BLaER1 (cell line): ENCODE measurements around the gene GOLIM4.

ENCODE experiments used
- H3K27ac ChIP-seq: shearing (Covaris generic); formaldehyde crosslinking; 2 replicates; pipeline ENCODE4 v1.8.1; 2022
- H3K27me3 ChIP-seq: shearing (Covaris generic); formaldehyde crosslinking; 2 replicates; pipeline ENCODE4 v1.8.1; 2022
- H3K36me3 ChIP-seq: shearing (Covaris generic); formaldehyde crosslinking; 2 replicates; pipeline ENCODE4 v1.8.1; 2022
- H3K4me1 ChIP-seq: shearing (Covaris generic); formaldehyde crosslinking; 2 replicates; pipeline ENCODE4 v1.8.1; 2022
- H3K4me2 ChIP-seq: shearing (Covaris generic); formaldehyde crosslinking; 2 replicates; pipeline ENCODE4 v1.8.1; 2022
- H3K4me3 ChIP-seq: shearing (Covaris generic); formaldehyde crosslinking; 2 replicates; pipeline ENCODE4 v1.8.1; 2022
- H3K9ac ChIP-seq: shearing (Covaris generic); formaldehyde crosslinking; 2 replicates; pipeline ENCODE4 v1.8.1; 2022
- H3K9me3 ChIP-seq: shearing (Covaris generic); formaldehyde crosslinking; 2 replicates; pipeline ENCODE4 v1.8.1; 2022
- H4K20me1 ChIP-seq: shearing (Covaris generic); formaldehyde crosslinking; 2 replicates; pipeline ENCODE4 v1.8.1; 2022
- Cebpa-rat ChIP-seq: shearing (Covaris generic); IDR thresholded peaks from 2 replicates; pipeline ENCODE4 v1.8.1; 2022

Gene GOLIM4

DNA sequence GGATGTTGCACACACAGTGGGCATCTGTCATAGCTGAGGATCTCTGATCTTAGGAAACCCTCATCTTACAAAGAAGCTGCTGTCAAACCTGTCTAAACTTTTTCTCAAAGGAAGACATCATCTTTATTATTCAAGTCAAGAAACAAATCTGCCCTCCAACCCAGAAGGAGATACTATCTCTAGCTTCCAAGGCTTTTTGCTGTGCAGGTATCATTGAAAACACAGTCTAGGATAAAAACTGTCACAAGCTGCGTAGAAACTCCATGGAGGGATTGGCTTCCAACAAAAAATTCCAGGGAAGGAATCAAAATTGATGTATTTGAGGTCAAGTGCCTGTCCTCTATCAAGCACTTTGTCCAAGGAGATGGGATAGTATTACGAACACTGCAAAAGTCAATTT, 89.1 kb downstream of the GOLIM4 start:
- H3K9ac ChIP-seq: no peak overlapping the region
- no peaks in the 10 kb centered on the region for H3K27me3 ChIP-seq
- no peak overlapping the region for H3K27ac ChIP-seq
- H3K36me3 ChIP-seq: peaks cover 24% of the 10 kb centered on the region
- no peaks in the 10 kb centered on the region for H4K20me1 ChIP-seq
- no peaks in the 10 kb centered on the region for H3K9me3 ChIP-seq
- no peak overlapping the region for H3K4me2 ChIP-seq
- no peaks in the 10 kb centered on the region for H3K4me1 ChIP-seq
- TF ChIP-seq Cebpa-rat: no peak
- H3K4me3 ChIP-seq: no peak overlapping the region

DNA sequence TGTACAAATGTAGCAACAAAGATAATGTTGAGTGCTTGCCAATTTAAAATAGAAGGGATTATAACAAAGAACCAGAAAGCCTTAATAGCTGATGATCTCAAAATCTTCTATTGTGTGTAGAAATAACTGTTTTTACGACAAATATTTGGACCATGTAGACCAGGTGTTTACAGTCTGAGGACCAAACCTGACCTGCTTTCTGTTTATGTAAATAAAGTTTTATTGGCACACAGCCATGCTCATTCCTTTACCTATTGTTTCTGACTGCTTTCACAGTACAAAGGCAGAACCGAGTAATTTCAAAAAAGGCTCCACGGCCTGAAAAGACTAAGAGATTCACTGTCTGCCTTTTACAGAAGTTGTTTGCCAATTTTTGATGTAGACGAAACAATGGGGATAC, 91.8 kb downstream of the GOLIM4 start:
- no peak overlapping the region for H3K9ac ChIP-seq
- H3K27ac ChIP-seq: no peak overlapping the region
- TF ChIP-seq Cebpa-rat: no peak
- no peaks in the 10 kb centered on the region for H3K9me3 ChIP-seq
- H4K20me1 ChIP-seq: no peaks in the 10 kb centered on the region
- no peak overlapping the region for H3K4me2 ChIP-seq
- H3K36me3 ChIP-seq: no peaks in the 10 kb centered on the region
- no peaks in the 10 kb centered on the region for H3K27me3 ChIP-seq
- H3K4me1 ChIP-seq: no peaks in the 10 kb centered on the region
- H3K4me3 ChIP-seq: no peak overlapping the region

DNA sequence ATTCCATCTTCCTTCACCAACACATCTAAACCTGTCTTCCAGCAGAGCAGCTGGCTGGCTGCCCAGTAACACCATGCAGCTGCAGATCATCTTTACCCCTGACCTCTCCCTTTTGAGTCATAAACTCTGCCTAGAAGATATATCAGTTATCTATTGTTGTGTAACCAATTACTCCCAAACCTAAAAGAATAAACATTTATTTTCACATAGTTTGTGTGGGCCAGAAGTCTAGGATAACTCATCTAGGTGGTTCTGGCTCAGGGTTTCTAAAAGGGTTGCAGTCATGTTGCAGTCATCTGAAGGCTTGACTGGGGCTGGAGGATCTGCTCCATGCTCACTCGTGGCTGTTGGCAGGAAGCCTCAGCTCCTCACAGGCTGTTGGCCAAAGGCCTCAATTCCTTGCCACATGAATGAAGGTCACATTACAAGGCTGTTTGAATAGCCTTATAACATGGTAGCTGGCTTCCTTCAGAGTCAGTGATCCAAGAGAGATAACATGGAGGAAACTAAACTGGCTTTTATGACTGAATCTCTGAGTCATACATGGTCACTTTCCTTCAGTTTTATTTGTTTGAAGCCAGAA, 92.8 kb downstream of the GOLIM4 start:
- H3K4me2 ChIP-seq: no peak overlapping the region
- H3K36me3 ChIP-seq: no peaks in the 10 kb centered on the region
- H3K9me3 ChIP-seq: no peaks in the 10 kb centered on the region
- H3K4me3 ChIP-seq: no peak overlapping the region
- no peak for TF ChIP-seq Cebpa-rat
- no peak overlapping the region for H3K27ac ChIP-seq
- no peaks in the 10 kb centered on the region for H3K27me3 ChIP-seq
- H3K9ac ChIP-seq: no peak overlapping the region
- H4K20me1 ChIP-seq: no peaks in the 10 kb centered on the region
- H3K4me1 ChIP-seq: no peaks in the 10 kb centered on the region

DNA sequence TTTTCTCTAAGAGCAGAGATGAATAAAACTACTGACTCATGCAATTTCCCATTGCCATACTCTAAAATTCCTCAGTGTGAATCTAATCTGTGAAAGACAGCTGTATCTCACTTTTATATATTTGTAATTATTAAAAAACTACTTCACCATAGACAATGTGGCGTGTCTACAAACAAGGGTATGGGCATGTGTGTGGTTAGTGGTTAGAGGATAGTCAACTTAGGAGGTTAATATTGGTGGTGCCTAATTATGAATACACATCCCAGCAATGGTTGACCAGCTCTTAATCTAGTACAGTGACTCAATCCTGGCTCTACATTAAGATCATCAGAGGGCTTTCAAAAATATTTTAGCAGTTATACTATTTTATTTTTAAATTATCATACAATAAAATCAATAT, 94.5 kb downstream of the GOLIM4 start:
- Histone ChIP-seq H3K9me3 (no peaks in the 10 kb centered on the region), H3K9ac (no peak overlapping the region), H4K20me1 (no peaks in the 10 kb centered on the region), H3K4me3 (no peak overlapping the region), H3K4me2 (no peak overlapping the region), H3K36me3 (no peaks in the 10 kb centered on the region), H3K27me3 (no peaks in the 10 kb centered on the region), H3K4me1 (no peaks in the 10 kb centered on the region), H3K27ac (no peak overlapping the region)
- no peak for TF ChIP-seq Cebpa-rat

DNA sequence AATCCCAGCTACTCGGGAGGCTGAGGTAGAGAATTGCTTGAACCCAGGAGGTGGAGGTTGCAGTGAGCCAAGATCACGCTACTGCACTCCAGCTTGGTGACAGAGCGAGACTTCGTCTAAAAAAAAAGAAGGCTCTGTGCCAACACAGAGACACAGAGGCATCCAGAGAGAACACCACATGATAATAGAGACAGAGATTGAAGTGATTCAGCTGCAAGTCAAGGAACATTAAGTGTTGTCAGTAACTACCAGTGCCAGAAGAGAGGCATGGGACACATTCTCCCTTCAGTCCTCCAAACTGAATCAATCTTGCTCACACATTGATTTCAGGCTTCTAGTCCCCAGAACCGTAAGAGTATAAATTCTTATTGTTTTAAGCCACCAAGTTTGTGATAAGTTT, 97.5 kb downstream of the GOLIM4 start:
- no peaks in the 10 kb centered on the region for H3K9me3 ChIP-seq
- H4K20me1 ChIP-seq: no peaks in the 10 kb centered on the region
- H3K27ac ChIP-seq: no peak overlapping the region
- no peaks in the 10 kb centered on the region for H3K27me3 ChIP-seq
- H3K4me1 ChIP-seq: no peaks in the 10 kb centered on the region
- no peak overlapping the region for H3K9ac ChIP-seq
- TF ChIP-seq Cebpa-rat: no peak
- no peaks in the 10 kb centered on the region for H3K36me3 ChIP-seq
- no peak overlapping the region for H3K4me2 ChIP-seq
- H3K4me3 ChIP-seq: no peak overlapping the region

DNA sequence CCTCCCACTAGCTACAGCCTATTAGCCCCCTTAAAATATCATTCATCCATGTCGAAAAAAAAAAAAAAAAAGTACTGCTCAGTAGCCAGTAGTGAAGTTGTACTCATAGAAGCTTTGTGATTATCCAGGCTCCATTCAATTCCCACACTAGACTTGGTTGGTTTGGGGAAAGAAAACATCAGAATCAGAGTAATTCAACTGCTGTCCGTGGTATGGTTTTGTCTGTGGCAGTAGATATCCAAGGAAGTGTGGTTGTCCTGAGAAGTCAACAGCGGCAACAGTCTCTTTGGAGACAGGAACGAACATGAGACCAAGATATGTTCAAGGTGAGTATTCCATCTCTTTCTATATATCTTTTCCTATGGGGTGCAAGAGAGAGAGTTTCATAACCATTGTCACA, 99.2 kb downstream of the GOLIM4 start:
- Histone ChIP-seq H3K36me3 (no peaks in the 10 kb centered on the region), H3K4me1 (no peaks in the 10 kb centered on the region), H3K9ac (no peak overlapping the region), H4K20me1 (no peaks in the 10 kb centered on the region), H3K9me3 (no peaks in the 10 kb centered on the region), H3K4me2 (no peak overlapping the region), H3K27ac (no peak overlapping the region), H3K27me3 (no peaks in the 10 kb centered on the region), H3K4me3 (no peak overlapping the region)
- TF ChIP-seq Cebpa-rat: no peak

DNA sequence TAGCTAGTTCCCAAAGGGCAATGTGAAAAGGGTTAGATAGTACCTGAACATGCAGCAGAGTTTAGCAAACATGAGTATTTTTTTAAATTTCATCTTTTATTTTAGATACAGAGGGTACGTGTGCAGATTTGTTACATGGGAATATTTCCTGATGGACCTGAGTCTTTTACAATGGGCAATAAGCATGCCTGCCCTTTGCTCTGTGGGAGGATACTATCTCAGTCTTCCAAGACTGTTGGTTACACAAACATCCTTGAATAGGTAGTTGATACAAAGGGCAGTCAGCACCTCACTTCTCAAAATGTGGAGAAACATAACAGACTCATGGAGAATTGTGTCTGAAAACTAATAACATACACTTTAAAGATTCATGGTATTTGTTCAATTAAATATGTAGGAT, 103.3 kb downstream of the GOLIM4 start:
- H3K27me3 ChIP-seq: no peaks in the 10 kb centered on the region
- H3K4me2 ChIP-seq: no peak overlapping the region
- no peaks in the 10 kb centered on the region for H3K9me3 ChIP-seq
- no peak for TF ChIP-seq Cebpa-rat
- no peak overlapping the region for H3K4me3 ChIP-seq
- no peaks in the 10 kb centered on the region for H3K4me1 ChIP-seq
- no peaks in the 10 kb centered on the region for H3K36me3 ChIP-seq
- no peaks in the 10 kb centered on the region for H4K20me1 ChIP-seq
- no peak overlapping the region for H3K9ac ChIP-seq
- H3K27ac ChIP-seq: no peak overlapping the region

DNA sequence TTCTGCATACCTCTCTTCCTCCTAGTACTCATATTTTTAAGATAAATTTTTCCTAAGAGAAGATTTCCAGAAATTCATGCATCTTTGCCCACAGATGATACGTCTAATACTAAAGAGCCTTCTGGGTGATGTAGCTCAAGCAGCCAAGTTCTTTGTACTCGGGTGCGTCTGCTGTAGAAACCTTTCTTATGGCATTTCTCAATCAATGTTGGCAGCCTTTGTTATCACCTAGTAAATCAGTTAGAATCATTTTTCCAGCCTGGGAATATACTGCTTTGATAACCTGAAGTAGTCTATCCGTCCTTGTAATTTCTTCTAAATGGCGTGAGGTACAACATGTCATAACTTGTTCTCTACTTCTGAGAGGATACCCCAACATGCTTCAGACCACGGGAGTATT, 104.5 kb downstream of the GOLIM4 start:
- Histone ChIP-seq H3K9ac (no peak overlapping the region), H3K27me3 (no peaks in the 10 kb centered on the region), H3K36me3 (no peaks in the 10 kb centered on the region)

DNA sequence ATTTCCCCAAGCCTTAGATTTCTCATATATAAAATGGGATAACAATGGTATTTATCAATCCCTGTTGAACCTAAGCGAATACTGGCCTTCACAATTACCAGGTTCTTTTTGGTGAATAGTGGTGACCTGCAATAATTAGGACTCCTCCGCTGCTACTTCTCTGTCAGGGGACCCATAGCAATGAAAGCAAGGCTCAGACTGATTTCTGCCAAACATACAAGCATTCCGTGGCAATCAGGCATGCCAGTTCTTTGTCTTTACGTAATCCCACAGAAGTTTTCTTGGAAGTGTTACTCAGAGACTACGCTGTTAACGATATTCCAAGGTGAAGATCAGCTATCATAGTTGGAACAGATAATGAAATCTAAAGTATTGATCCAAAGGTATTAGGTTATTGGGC, 105.7 kb downstream of the GOLIM4 start:
- no peak overlapping the region for H3K4me3 ChIP-seq
- H3K36me3 ChIP-seq: no peaks in the 10 kb centered on the region
- H3K9ac ChIP-seq: no peak overlapping the region
- H3K27ac ChIP-seq: no peak overlapping the region
- no peaks in the 10 kb centered on the region for H3K4me1 ChIP-seq
- no peak for TF ChIP-seq Cebpa-rat
- no peak overlapping the region for H3K4me2 ChIP-seq
- no peaks in the 10 kb centered on the region for H3K27me3 ChIP-seq
- H3K9me3 ChIP-seq: no peaks in the 10 kb centered on the region
- H4K20me1 ChIP-seq: no peaks in the 10 kb centered on the region

More for the DNA sequence above, 104.5 kb downstream of the GOLIM4 start:
- Histone ChIP-seq H3K4me3 (no peak overlapping the region), H3K27ac (no peak overlapping the region), H4K20me1 (no peaks in the 10 kb centered on the region), H3K4me1 (no peaks in the 10 kb centered on the region), H3K4me2 (no peak overlapping the region), H3K9me3 (no peaks in the 10 kb centered on the region)
- TF ChIP-seq Cebpa-rat: no peak

DNA sequence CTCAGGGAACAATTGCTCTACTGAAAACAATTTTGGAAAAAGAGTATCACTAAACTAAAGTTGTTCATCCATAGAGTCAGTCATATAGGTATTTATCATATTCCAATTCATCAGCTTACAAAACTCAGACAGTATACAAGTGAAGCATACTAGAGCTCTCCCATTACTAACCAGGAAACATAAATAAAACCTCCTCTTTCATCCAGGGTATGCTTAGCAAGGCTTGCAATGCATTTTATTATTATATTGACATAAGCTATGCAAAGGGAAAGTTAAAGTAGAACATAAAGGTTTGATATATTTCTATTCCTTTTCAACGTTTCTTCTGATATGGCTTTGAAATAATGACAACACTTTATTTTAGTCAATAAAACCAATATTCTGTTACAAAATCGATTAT, 106.7 kb downstream of the GOLIM4 start:
- Histone ChIP-seq H3K27ac (no peak overlapping the region), H3K4me2 (no peak overlapping the region), H4K20me1 (no peaks in the 10 kb centered on the region), H3K27me3 (no peaks in the 10 kb centered on the region), H3K9ac (no peak overlapping the region), H3K9me3 (peaks cover 4% of the 10 kb centered on the region; the same call in 1 of the 2 replicates), H3K4me3 (no peak overlapping the region), H3K4me1 (no peaks in the 10 kb centered on the region), H3K36me3 (no peaks in the 10 kb centered on the region)
- no peak for TF ChIP-seq Cebpa-rat

DNA sequence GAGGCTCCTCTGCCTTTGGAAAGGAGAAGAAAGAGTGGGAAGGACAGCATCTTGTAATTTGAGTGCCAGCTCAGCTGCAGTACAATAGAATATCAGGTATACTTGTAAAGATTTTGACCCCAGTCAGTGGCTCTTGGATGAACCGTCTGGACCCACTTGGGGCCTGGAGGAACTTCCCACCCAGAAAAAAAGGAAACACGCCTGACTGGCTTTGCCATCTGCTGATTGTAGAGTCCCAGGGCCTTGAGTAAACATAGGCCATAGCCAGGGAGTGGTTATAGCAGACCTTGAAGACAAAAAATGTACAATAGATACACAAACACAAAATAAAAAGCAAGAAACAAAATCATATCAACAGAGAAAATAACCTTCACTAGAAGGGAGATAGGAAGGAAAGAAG, 112.1 kb downstream of the GOLIM4 start:
- TF ChIP-seq Cebpa-rat: no peak

More for the DNA sequence above, 112.1 kb downstream of the GOLIM4 start:
- Histone ChIP-seq H3K27me3 (no peaks in the 10 kb centered on the region), H3K27ac (no peak overlapping the region), H3K4me3 (no peak overlapping the region), H4K20me1 (no peaks in the 10 kb centered on the region), H3K4me1 (peaks cover 11% of the 10 kb centered on the region), H3K4me2 (peak overlapping the region; percentile 53), H3K9me3 (peaks cover 10% of the 10 kb centered on the region; the same call in 1 of the 2 replicates), H3K36me3 (no peaks in the 10 kb centered on the region), H3K9ac (no peak overlapping the region)
